B cell (primary cell): ENCODE data around the gene PPFIA2. TPM values are rescaled to one million over a fixed set of nuclear protein-coding genes. Genes with fewer than 3 reads are reported as not detected.

ENCODE experiments used
- ATAC-seq: fragments of 200-7000 bp; cut with Tn5 transposase; one replicate; pipeline ENCODE4 v1.10.0; 2021; ENCODE audit warnings: low read depth, mild to moderate bottlenecking, moderate number of reproducible peaks, moderate library complexity
- CTCF ChIA-PET: fragments of 350-600 bp; sonication (Branson Sonifier 250); formaldehyde crosslinking; loops from one replicate; lab custom pipeline; 2021; ENCODE audit warnings: antibody characterized with exemption, inconsistent platforms; lab: Charles Lee
- POLR2A ChIA-PET: fragments of 350-600 bp; sonication (Branson Sonifier 250); formaldehyde crosslinking; loops from one replicate; lab custom pipeline; 2021; ENCODE audit warnings: antibody characterized with exemption; lab: Charles Lee
- DNase-seq: peaks from one replicate; pipeline ENCODE4 v3.0.0; 2013
- H2AFZ ChIP-seq: 2 replicates; pipeline ENCODE4 v1.6.1; 2012; ENCODE audit warnings: mild to moderate bottlenecking, low read depth, low read length; ENCODE audit not compliant: insufficient read depth, poor library complexity, severe bottlenecking
- H3K27ac ChIP-seq, 2 donors: 1 replicate in 1 of 2; 2 replicates in 1 of 2; pipeline ENCODE4 v1.5.1; 2012 to 2013; ENCODE audit warnings: low read length in 2 of 2, mild to moderate bottlenecking in 2 of 2, moderate library complexity in 1 of 2
- H3K27me3 ChIP-seq, 4 experiments: fragments of 200-600 bp in 1 of 4; sonication (generic) in 1 of 4; replicated peaks in 1 of 4; 1 replicate in 2 of 4; 2 replicates in 2 of 4; pipeline versions ENCODE4 v1.6.1 to v1.7.0; 2013 to 2016; ENCODE audit warnings: low read length in 3 of 4, mild to moderate bottlenecking in 2 of 4, mixed read lengths in 1 of 4, moderate library complexity in 1 of 4; ENCODE audit not compliant: insufficient read depth in 4 of 4, control insufficient read depth in 3 of 4; ENCODE audit errors: control extremely low read depth in 1 of 4
- H3K36me3 ChIP-seq, 2 experiments: replicated peaks in 1 of 2; 1 replicate in 1 of 2; 2 replicates in 1 of 2; pipeline versions ENCODE4 v1.6.1 to v1.7.1; 2013; ENCODE audit warnings: low read length in 1 of 2; ENCODE audit not compliant: insufficient read depth in 2 of 2, control insufficient read depth in 1 of 2; ENCODE audit errors: control extremely low read depth in 1 of 2, extremely low read depth in 1 of 2
- H3K4me1 ChIP-seq, 2 donors: fragments of 200-600 bp in 1 of 2; sonication (generic) in 1 of 2; 1 replicate in 1 of 2; 2 replicates in 1 of 2; pipeline versions ENCODE4 v1.5.1 to v1.6.1; 2013 to 2017; ENCODE audit warnings: low read length in 2 of 2; ENCODE audit not compliant: control insufficient read depth in 2 of 2, insufficient read depth in 2 of 2
- H3K4me2 ChIP-seq: replicated peaks from 2 replicates; pipeline ENCODE3; 2012; ENCODE audit warnings: mild to moderate bottlenecking, low read depth, low read length; ENCODE audit not compliant: poor library complexity, severe bottlenecking
- H3K4me3 ChIP-seq, 5 experiments: fragments of 200-600 bp in 1 of 5; sonication (generic) in 1 of 5; 1 replicate in 3 of 5; 2 replicates in 2 of 5; pipeline versions ENCODE4 v1.5.1 to v1.7.0; 2011 to 2016; ENCODE audit warnings: low read length in 4 of 5, mild to moderate bottlenecking in 4 of 5, low read depth in 2 of 5, control low read depth in 1 of 5, moderate library complexity in 1 of 5; ENCODE audit not compliant: insufficient read depth in 1 of 5; ENCODE audit errors: control extremely low read depth in 1 of 5, extremely low read depth in 1 of 5
- H3K79me2 ChIP-seq: fragments of 200-600 bp; sonication (generic); one replicate; pipeline ENCODE4 v1.6.0; 2016; ENCODE audit warnings: low read length; ENCODE audit not compliant: control insufficient read depth, insufficient read depth
- H3K9ac ChIP-seq: fragments of 200-600 bp; sonication (generic); 2 replicates; pipeline ENCODE4 v1.6.1; 2017; ENCODE audit warnings: mild to moderate bottlenecking, low read length, moderate library complexity
- H3K9me3 ChIP-seq, 3 donors: one replicate each; pipeline versions ENCODE4 v1.6.1 to v1.7.1; 2013; ENCODE audit warnings: low read length in 2 of 3; ENCODE audit not compliant: control insufficient read depth in 2 of 3, insufficient read depth in 1 of 3; ENCODE audit errors: control extremely low read depth in 1 of 3
- H4K20me1 ChIP-seq: 2 replicates; pipeline ENCODE4 v1.6.0; 2012; ENCODE audit warnings: mild to moderate bottlenecking, low read length; ENCODE audit not compliant: insufficient read depth, control insufficient read depth, poor library complexity, severe bottlenecking
- H3K27ac Mint-ChIP-seq: one replicate; pipeline ENCODE4 v1.8.0; 2021; ENCODE audit warnings: mixed read lengths
- H3K27me3 Mint-ChIP-seq: one replicate; pipeline ENCODE4 v1.8.0; 2021; ENCODE audit warnings: mixed read lengths
- H3K4me1 Mint-ChIP-seq: one replicate; pipeline ENCODE4 v1.8.0; 2021; ENCODE audit warnings: mixed read lengths
- H3K4me3 Mint-ChIP-seq: one replicate; pipeline ENCODE4 v1.8.0; 2021; ENCODE audit warnings: mixed read lengths
- H3K9me3 Mint-ChIP-seq: one replicate; pipeline ENCODE4 v1.8.0; 2022; ENCODE audit warnings: mixed read lengths; ENCODE audit not compliant: insufficient read depth
- CTCF ChIP-seq: fragments of 200-600 bp; IDR thresholded peaks from one replicate; pipeline ENCODE4 v1.8.0; 2022; ENCODE audit warnings: antibody characterized with exemption, mild to moderate bottlenecking
- EZH2 ChIP-seq: IDR thresholded peaks from 2 replicates; pipeline ENCODE4 v1.6.1; 2012; ENCODE audit warnings: borderline replicate concordance, low read depth, mild to moderate bottlenecking, moderate library complexity, low read length; ENCODE audit not compliant: insufficient read depth, poor library complexity, severe bottlenecking
- WGBS: methylation state at CpG from one replicate; pipeline ENCODE4 v1.1.5; 2013; ENCODE audit warnings: missing lambda C conversion rate; ENCODE audit not compliant: insufficient coverage; 5-methylcytosine and 5-hydroxymethylcytosine counted together
- intact Hi-C: fragments of 100-400 bp; cut with micrococcal nuclease; formaldehyde crosslinking; loops from one replicate; pipeline ENCODE4 v1.10.0; 2022
- polyA plus RNA-seq: library from polyadenylated mRNA; depleted of rRNA; stranded (reverse); fragments of >200 nt; gene quantifications from 2 replicates; pipeline ENCODE4 v1.2.3, GENCODE V29; 2012
- total RNA-seq, 2 donors: library from RNA; stranded (reverse); fragments of 120-200 nt in 1 of 2; gene quantifications; 1 replicate in 1 of 2; 2 replicates in 1 of 2; pipeline versions ENCODE4 v1.2.3 to v1.2.4, GENCODE V29; 2013 to 2022

PPFIA2 gene
- total and polyA plus RNA-seq, 2 donors (not counting 1 experiment from before 2014, with no cell fraction given): not detected

- no peak overlapping the region for H3K27ac Mint-ChIP-seq
- no peaks in the 10 kb centered on the region for H3K9me3 Mint-ChIP-seq
- ChIA-PET CTCF (no interaction called here), POLR2A (no interaction called here)
- Histone ChIP-seq H3K36me3 (no peaks in the 10 kb centered on the region), H2AFZ (no peak overlapping the region), H3K4me1 (no peaks in the 10 kb centered on the region), H3K9me3 (no peaks in the 10 kb centered on the region), H3K27ac (no peak overlapping the region), H3K79me2 (no peaks in the 10 kb centered on the region), H3K4me2 (no peak overlapping the region), H3K4me3 (no peak overlapping the region), H3K9ac (no peak overlapping the region), H4K20me1 (no peaks in the 10 kb centered on the region), H3K27me3 (no peaks in the 10 kb centered on the region)
- no CpG with 5 or more reads among the region's 1 CpG for WGBS
- H3K4me3 Mint-ChIP-seq: no peak overlapping the region
- intact Hi-C loops: no loop called here
- no peak for TF ChIP-seq CTCF
- TF ChIP-seq EZH2: no peak
- DNase-seq: no peak
- no peaks in the 10 kb centered on the region for H3K4me1 Mint-ChIP-seq
- ATAC-seq: no peak
- no peaks in the 10 kb centered on the region for H3K27me3 Mint-ChIP-seq
These were observed 37.1 kb downstream of the PPFIA2 start for GRCh38 chr12:81722004-81722403.

- intact Hi-C loops: no loop called here
- H3K27ac Mint-ChIP-seq: no peak overlapping the region
- H4K20me1 ChIP-seq: no peaks in the 10 kb centered on the region
- H3K4me3 ChIP-seq: no peak overlapping the region
- no peak for TF ChIP-seq EZH2
- TF ChIP-seq CTCF: no peak
- H3K27me3 ChIP-seq: no peaks in the 10 kb centered on the region
- ChIA-PET POLR2A (no interaction called here), CTCF (no interaction called here)
- 75% methylated on average over 1 of the region's 2 CpGs for WGBS
- H2AFZ ChIP-seq: no peak overlapping the region
- ATAC-seq: no peak
- no peak overlapping the region for H3K27ac ChIP-seq
- H3K4me1 ChIP-seq: no peaks in the 10 kb centered on the region
- no peaks in the 10 kb centered on the region for H3K4me1 Mint-ChIP-seq
- H3K9ac ChIP-seq: no peak overlapping the region
- H3K4me2 ChIP-seq: no peak overlapping the region
- no peak for DNase-seq
- H3K9me3 Mint-ChIP-seq: no peaks in the 10 kb centered on the region
- no peaks in the 10 kb centered on the region for H3K79me2 ChIP-seq
- H3K36me3 ChIP-seq: no peaks in the 10 kb centered on the region
- H3K27me3 Mint-ChIP-seq: no peaks in the 10 kb centered on the region
- H3K4me3 Mint-ChIP-seq: no peak overlapping the region
- no peaks in the 10 kb centered on the region for H3K9me3 ChIP-seq
These were observed 40.5 kb downstream of the PPFIA2 start for GRCh38 chr12:81718616-81719015.
